ENCODE results near the gene KRTAP2-2.
"Not testable (repeated sequence)": the region's sequence is repeated elsewhere in the genome, so short reads cannot be mapped to it uniquely, and the experiment has no call there.

The KRTAP2-2 gene

GRCh38 chr17:41055130-41055529, at the start of gene KRTAP2-2:
Gene KRTAP2-2 (minus strand): TSS chr17:41055230. CDS start chr17:41055211, 19 bp downstream.
- not testable (repeated sequence) for H3K4me1 ChIP-seq (ENCODE audit: insufficient read depth, insufficient read length); H3K9ac ChIP-seq (ENCODE audit: insufficient read length, low read depth); DNase-seq (ENCODE audit: low read depth, low spot score); H3K4me3 ChIP-seq (ENCODE audit: insufficient read length, low read depth); H3K27me3 ChIP-seq (ENCODE audit: insufficient read depth, insufficient read length); H3K9me3 ChIP-seq (ENCODE audit: insufficient read depth, low read length); H3K36me3 ChIP-seq (ENCODE audit: insufficient read depth, insufficient read length, low read length)

- not testable (repeated sequence) for H3K4me3 ChIP-seq (ENCODE audit: insufficient read length, low read depth); H3K27me3 ChIP-seq (ENCODE audit: insufficient read depth, insufficient read length); H3K9ac ChIP-seq (ENCODE audit: insufficient read length, low read depth); H3K4me1 ChIP-seq (ENCODE audit: insufficient read depth, insufficient read length); DNase-seq (ENCODE audit: low read depth, low spot score); H3K9me3 ChIP-seq (ENCODE audit: insufficient read depth, low read length); H3K36me3 ChIP-seq (ENCODE audit: insufficient read depth, insufficient read length, low read length)
Measured at GRCh38 chr17:41104386-41105038, 49.5 kb upstream of the KRTAP2-2 start.

- Histone ChIP-seq H3K9ac (ENCODE audit: insufficient read length, low read depth) (no peak overlapping the region), H3K36me3 (ENCODE audit: insufficient read depth, insufficient read length, low read length) (no peaks in the 10 kb centered on the region), H3K27me3 (ENCODE audit: insufficient read depth, insufficient read length) (no peaks in the 10 kb centered on the region), H3K4me3 (ENCODE audit: insufficient read length, low read depth) (no peak overlapping the region), H3K4me1 (ENCODE audit: insufficient read depth, insufficient read length) (peaks cover 3% of the 10 kb centered on the region), H3K9me3 (ENCODE audit: insufficient read depth, low read length) (no peaks in the 10 kb centered on the region)
- TF ChIP-seq YY1 (IDR thresholded peaks at IDR 0.05; ENCODE audit: insufficient read depth, insufficient read length) (no peak), ZNF274 (IDR thresholded peaks at IDR 0.05; ENCODE audit: low read depth, low read length) (no peak), SUZ12 (IDR thresholded peaks at IDR 0.05; ENCODE audit: extremely low read depth, insufficient read depth, insufficient read length) (no peak)
- DNase-seq (ENCODE audit: low read depth, low spot score): no peak
Measured at GRCh38 chr17:41103896-41104295, 48.9 kb upstream of the KRTAP2-2 start.

DNA sequence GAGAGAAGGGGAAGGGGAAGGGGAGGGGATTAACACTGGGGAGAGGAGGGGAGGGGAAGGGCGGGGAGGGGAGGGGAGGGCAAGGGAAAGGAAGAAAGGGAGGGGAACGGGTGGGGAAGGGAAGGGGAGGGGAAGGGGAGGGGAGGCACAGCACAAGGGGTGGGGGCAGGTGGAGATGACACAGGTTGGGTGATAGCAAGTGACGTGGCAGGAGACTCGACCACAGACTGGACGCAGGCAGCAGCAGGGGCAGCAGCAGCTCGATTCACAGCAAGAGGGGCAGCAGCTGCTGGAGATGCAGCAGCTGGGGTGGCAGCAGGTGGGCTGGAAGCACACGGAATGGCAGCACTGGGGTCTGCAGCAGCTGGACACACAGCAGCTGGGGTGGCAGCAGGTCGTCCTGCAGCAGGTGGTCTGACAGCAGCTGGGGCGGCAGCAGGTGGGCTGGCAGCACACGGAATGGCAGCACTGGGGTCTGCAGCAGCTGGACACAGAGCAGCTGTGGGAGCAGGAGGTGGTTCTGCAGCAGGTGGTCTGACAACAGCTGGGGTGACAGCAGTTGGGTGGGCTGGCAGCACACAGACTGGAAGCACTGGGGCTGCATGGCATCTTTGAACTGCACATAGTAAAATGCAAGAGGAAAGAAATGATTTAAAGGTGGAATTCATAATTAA, 46.7 kb upstream of the KRTAP2-2 start, which contains the start of gene KRTAP4-16:
Gene KRTAP4-16, minus strand, starts transcription at position 624 of the 674 bp plus-strand sequence. Its CDS starts 0 bp downstream, at position 624.
- TF ChIP-seq YY1 (IDR thresholded peaks at IDR 0.05; ENCODE audit: insufficient read depth, insufficient read length): no peak
- TF ChIP-seq SUZ12 (IDR thresholded peaks at IDR 0.05; ENCODE audit: extremely low read depth, insufficient read depth, insufficient read length): no peak
- TF ChIP-seq ZNF274 (IDR thresholded peaks at IDR 0.05; ENCODE audit: low read depth, low read length): no peak
- Histone ChIP-seq H3K4me3 (ENCODE audit: insufficient read length, low read depth) (no peak within 1 kb of the TSS), H3K36me3 (ENCODE audit: insufficient read depth, insufficient read length, low read length) (no peaks in the 10 kb centered on the region), H3K4me1 (ENCODE audit: insufficient read depth, insufficient read length) (peaks cover 3% of the 10 kb centered on the region), H3K9ac (ENCODE audit: insufficient read length, low read depth) (no peak within 1 kb of the TSS), H3K27me3 (ENCODE audit: insufficient read depth, insufficient read length) (no peaks in the 10 kb centered on the region), H3K9me3 (ENCODE audit: insufficient read depth, low read length) (no peaks in the 10 kb centered on the region)
- DNase-seq (ENCODE audit: low read depth, low spot score): no peak

- H3K9ac ChIP-seq (ENCODE audit: insufficient read length, low read depth); DNase-seq (ENCODE audit: low read depth, low spot score); H3K4me3 ChIP-seq (ENCODE audit: insufficient read length, low read depth); H3K36me3 ChIP-seq (ENCODE audit: insufficient read depth, insufficient read length, low read length); H3K4me1 ChIP-seq (ENCODE audit: insufficient read depth, insufficient read length); H3K27me3 ChIP-seq (ENCODE audit: insufficient read depth, insufficient read length); H3K9me3 ChIP-seq (ENCODE audit: insufficient read depth, low read length): not testable (repeated sequence)
Measured at GRCh38 chr17:41099682-41100480, 44.9 kb upstream of the KRTAP2-2 start.

GRCh38 chr17:41098481-41098880, 43.5 kb upstream of the KRTAP2-2 start:
- H3K36me3 ChIP-seq (ENCODE audit: insufficient read depth, insufficient read length, low read length): no peaks in the 10 kb centered on the region
- peaks cover 3% of the 10 kb centered on the region for H3K4me1 ChIP-seq (ENCODE audit: insufficient read depth, insufficient read length)
- no peaks in the 10 kb centered on the region for H3K27me3 ChIP-seq (ENCODE audit: insufficient read depth, insufficient read length)
- peaks cover 8% of the 10 kb centered on the region; the same call in 1 of the 2 replicates for H3K9me3 ChIP-seq (ENCODE audit: insufficient read depth, low read length)
- no peak overlapping the region for H3K4me3 ChIP-seq (ENCODE audit: insufficient read length, low read depth)
- TF ChIP-seq ZNF274 (IDR thresholded peaks at IDR 0.05; ENCODE audit: low read depth, low read length) (no peak), SUZ12 (IDR thresholded peaks at IDR 0.05; ENCODE audit: extremely low read depth, insufficient read depth, insufficient read length) (no peak), YY1 (IDR thresholded peaks at IDR 0.05; ENCODE audit: insufficient read depth, insufficient read length) (no peak)
- no peak for DNase-seq (ENCODE audit: low read depth, low spot score)
- no peak overlapping the region for H3K9ac ChIP-seq (ENCODE audit: insufficient read length, low read depth)

GRCh38 chr17:41098042-41098441, 43.0 kb upstream of the KRTAP2-2 start, which contains the start of gene KRTAP4-8:
Gene KRTAP4-8 (minus strand): TSS chr17:41098142. CDS start chr17:41098084, 58 bp downstream.
- Histone ChIP-seq H3K36me3 (ENCODE audit: insufficient read depth, insufficient read length, low read length) (no peaks in the 10 kb centered on the region), H3K9ac (ENCODE audit: insufficient read length, low read depth) (no peak within 1 kb of the TSS), H3K9me3 (ENCODE audit: insufficient read depth, low read length) (peaks cover 12% of the 10 kb centered on the region; the same call in 1 of the 2 replicates), H3K4me1 (ENCODE audit: insufficient read depth, insufficient read length) (peaks cover 3% of the 10 kb centered on the region), H3K4me3 (ENCODE audit: insufficient read length, low read depth) (no peak within 1 kb of the TSS), H3K27me3 (ENCODE audit: insufficient read depth, insufficient read length) (no peaks in the 10 kb centered on the region)
- TF ChIP-seq YY1 (IDR thresholded peaks at IDR 0.05; ENCODE audit: insufficient read depth, insufficient read length): no peak
- no peak for TF ChIP-seq SUZ12 (IDR thresholded peaks at IDR 0.05; ENCODE audit: extremely low read depth, insufficient read depth, insufficient read length)
- no peak for TF ChIP-seq ZNF274 (IDR thresholded peaks at IDR 0.05; ENCODE audit: low read depth, low read length)
- no peak for DNase-seq (ENCODE audit: low read depth, low spot score)

Data from NT2/D1 (cell line).